ENCODE data around the gene SMCHD1.

GRCh38 chr18:2723207-2723606, 67.7 kb downstream of the SMCHD1 start:
- TF ChIP-seq, protein P1, sequence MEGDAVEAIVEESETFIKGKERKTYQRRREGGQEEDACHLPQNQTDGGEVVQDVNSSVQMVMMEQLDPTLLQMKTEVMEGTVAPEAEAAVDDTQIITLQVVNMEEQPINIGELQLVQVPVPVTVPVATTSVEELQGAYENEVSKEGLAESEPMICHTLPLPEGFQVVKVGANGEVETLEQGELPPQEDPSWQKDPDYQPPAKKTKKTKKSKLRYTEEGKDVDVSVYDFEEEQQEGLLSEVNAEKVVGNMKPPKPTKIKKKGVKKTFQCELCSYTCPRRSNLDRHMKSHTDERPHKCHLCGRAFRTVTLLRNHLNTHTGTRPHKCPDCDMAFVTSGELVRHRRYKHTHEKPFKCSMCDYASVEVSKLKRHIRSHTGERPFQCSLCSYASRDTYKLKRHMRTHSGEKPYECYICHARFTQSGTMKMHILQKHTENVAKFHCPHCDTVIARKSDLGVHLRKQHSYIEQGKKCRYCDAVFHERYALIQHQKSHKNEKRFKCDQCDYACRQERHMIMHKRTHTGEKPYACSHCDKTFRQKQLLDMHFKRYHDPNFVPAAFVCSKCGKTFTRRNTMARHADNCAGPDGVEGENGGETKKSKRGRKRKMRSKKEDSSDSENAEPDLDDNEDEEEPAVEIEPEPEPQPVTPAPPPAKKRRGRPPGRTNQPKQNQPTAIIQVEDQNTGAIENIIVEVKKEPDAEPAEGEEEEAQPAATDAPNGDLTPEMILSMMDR (IDR thresholded peaks at IDR 0.05): no peak
- no peak for TF ChIP-seq POLR2A (IDR thresholded peaks at IDR 0.05)

Data from uterus (tissue), 2 donors.